Stimulated activated CD8-positive, alpha-beta memory T cell treated with anti-CD3 and anti-CD28 coated beads, Interleukin-15, amount 100 ng/mL, for 48 hours (primary cell): ENCODE results near the gene KIF24.
"Not testable (repeated sequence)": the region's sequence is repeated elsewhere in the genome, so short reads cannot be mapped to it uniquely, and the experiment has no call there.

Source experiments
- DNase-seq, 2 donors: peaks; one replicate each; pipeline ENCODE4 v3.0.0-alpha.2; 2020; ENCODE audit warnings: low read depth in 2 of 2

The KIF24 gene

GRCh38 chr9:34366365-34366764, 37.3 kb upstream of the KIF24 start:
- DNase-seq: no peak

GRCh38 chr9:34365282-34365681, 36.2 kb upstream of the KIF24 start:
- no peak for DNase-seq

GRCh38 chr9:34363619-34364351, 34.7 kb upstream of the KIF24 start:
- no peak for DNase-seq

- no peak for DNase-seq
Observed at GRCh38 chr9:34362614-34363214, 33.6 kb upstream of the KIF24 start.

GRCh38 chr9:34352957-34353356, 23.9 kb upstream of the KIF24 start:
- DNase-seq: not testable (repeated sequence)

GRCh38 chr9:34352122-34352652, 23.1 kb upstream of the KIF24 start:
- not testable (repeated sequence) for DNase-seq

GRCh38 chr9:34349324-34349723, 20.3 kb upstream of the KIF24 start:
- no peak for DNase-seq

GRCh38 chr9:34347800-34348158, 18.7 kb upstream of the KIF24 start:
- DNase-seq: no peak

GRCh38 chr9:34346873-34347799, 18.1 kb upstream of the KIF24 start:
- DNase-seq: no peak

GRCh38 chr9:34343605-34344004, 14.5 kb upstream of the KIF24 start:
- no peak for DNase-seq

GRCh38 chr9:34343090-34343489, 14.0 kb upstream of the KIF24 start:
- no peak for DNase-seq

- no peak for DNase-seq
Observed at GRCh38 chr9:34341659-34342295, 12.7 kb upstream of the KIF24 start.

GRCh38 chr9:34338665-34339385, 9.8 kb upstream of the KIF24 start:
- no peak for DNase-seq

GRCh38 chr9:34338079-34338478, 9.0 kb upstream of the KIF24 start:
- not testable (repeated sequence) for DNase-seq

GRCh38 chr9:34337403-34337802, 8.3 kb upstream of the KIF24 start:
- no peak for DNase-seq

- DNase-seq: no peak
Observed at GRCh38 chr9:34335376-34335775, 6.3 kb upstream of the KIF24 start.

GRCh38 chr9:34334916-34335315, 5.8 kb upstream of the KIF24 start:
- no peak for DNase-seq

GRCh38 chr9:34334337-34334824, 5.3 kb upstream of the KIF24 start:
- no peak for DNase-seq

GRCh38 chr9:34333836-34334235, 4.8 kb upstream of the KIF24 start:
- no peak for DNase-seq

GRCh38 chr9:34332076-34332964, 3.3 kb upstream of the KIF24 start:
- no peak for DNase-seq
